NB4 (cell line): ENCODE data around the gene ANKRD42.
"Not testable (repeated sequence)": the region's sequence is repeated elsewhere in the genome, so short reads cannot be mapped to it uniquely, and the experiment has no call there.

ENCODE experiments used
- MYC ChIP-seq: IDR thresholded peaks from 2 replicates; pipeline ENCODE4 v1.6.1; 2011; ENCODE audit warnings: low read depth, low read length
- TF ChIP-seq, protein P1 (sequence below): IDR thresholded peaks from one replicate; pipeline ENCODE4 v1.5.1; 2012; ENCODE audit warnings: low read depth, low read length

DNA sequence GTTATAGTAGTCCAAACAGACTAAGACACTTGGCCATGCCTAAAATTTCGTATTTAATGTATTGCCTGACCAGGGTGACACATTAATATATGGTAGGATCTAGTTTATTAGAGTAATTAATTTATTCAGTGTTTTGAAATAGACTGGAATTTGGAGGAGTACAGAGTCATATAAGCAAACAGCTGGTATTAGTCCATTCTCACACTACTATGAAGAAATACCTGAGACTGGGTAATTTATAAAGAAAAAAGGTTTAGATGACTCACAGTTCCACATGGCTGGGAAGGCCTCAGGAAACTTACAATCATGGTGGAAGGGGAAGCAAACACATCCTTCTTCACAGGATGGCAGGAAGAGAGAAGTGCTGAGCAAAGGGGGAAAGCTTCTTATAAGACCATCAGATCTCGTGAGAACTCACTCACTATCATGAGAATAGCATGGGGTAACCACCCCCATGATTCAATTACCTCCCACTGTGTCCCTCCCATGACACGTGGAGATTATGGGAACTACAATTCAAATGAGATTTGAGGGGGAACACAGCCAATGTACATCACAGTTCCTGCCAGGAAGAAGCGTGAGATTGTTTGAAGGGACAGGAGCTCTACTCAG, 13.4 kb downstream of the ANKRD42 start:
- TF ChIP-seq, protein P1, sequence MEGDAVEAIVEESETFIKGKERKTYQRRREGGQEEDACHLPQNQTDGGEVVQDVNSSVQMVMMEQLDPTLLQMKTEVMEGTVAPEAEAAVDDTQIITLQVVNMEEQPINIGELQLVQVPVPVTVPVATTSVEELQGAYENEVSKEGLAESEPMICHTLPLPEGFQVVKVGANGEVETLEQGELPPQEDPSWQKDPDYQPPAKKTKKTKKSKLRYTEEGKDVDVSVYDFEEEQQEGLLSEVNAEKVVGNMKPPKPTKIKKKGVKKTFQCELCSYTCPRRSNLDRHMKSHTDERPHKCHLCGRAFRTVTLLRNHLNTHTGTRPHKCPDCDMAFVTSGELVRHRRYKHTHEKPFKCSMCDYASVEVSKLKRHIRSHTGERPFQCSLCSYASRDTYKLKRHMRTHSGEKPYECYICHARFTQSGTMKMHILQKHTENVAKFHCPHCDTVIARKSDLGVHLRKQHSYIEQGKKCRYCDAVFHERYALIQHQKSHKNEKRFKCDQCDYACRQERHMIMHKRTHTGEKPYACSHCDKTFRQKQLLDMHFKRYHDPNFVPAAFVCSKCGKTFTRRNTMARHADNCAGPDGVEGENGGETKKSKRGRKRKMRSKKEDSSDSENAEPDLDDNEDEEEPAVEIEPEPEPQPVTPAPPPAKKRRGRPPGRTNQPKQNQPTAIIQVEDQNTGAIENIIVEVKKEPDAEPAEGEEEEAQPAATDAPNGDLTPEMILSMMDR: not testable (repeated sequence)
- not testable (repeated sequence) for TF ChIP-seq MYC
